OCI-LY1 (cell line): ENCODE measurements around the gene SEPTIN10.

Experiments used
- H2AFZ ChIP-seq: fragments of 200-600 bp; sonication (generic), shearing (Covaris generic); 2 replicates; pipeline ENCODE4 v1.6.0; 2014; ENCODE audit warnings: antibody characterized with exemption, mild to moderate bottlenecking, low read length
- H3F3A ChIP-seq: fragments of 200-600 bp; sonication (generic), shearing (Covaris generic); 2 replicates; pipeline ENCODE4 v1.6.0; 2014; ENCODE audit warnings: mild to moderate bottlenecking, antibody characterized with exemption, low read length, moderate library complexity; ENCODE audit not compliant: insufficient read depth
- H3K27ac ChIP-seq: fragments of 200-600 bp; sonication (generic); 2 replicates; pipeline ENCODE4 v1.5.1; 2014; ENCODE audit warnings: low read length, mixed run types, mild to moderate bottlenecking, low read depth; ENCODE audit not compliant: poor library complexity, severe bottlenecking
- H3K27me3 ChIP-seq: fragments of 200-600 bp; sonication (generic); 2 replicates; pipeline ENCODE4 v1.6.0; 2014; ENCODE audit warnings: antibody characterized with exemption, mild to moderate bottlenecking, low read length, moderate library complexity; ENCODE audit not compliant: insufficient read depth
- H3K36me3 ChIP-seq: fragments of 200-600 bp; sonication (generic); 2 replicates; pipeline ENCODE4 v1.6.1; 2014; ENCODE audit warnings: mild to moderate bottlenecking, antibody characterized with exemption, low read length, moderate library complexity, mixed read lengths; ENCODE audit not compliant: insufficient read depth
- H3K4me1 ChIP-seq: fragments of 200-600 bp; sonication (generic); 2 replicates; pipeline ENCODE4 v1.5.1; 2014; ENCODE audit warnings: mild to moderate bottlenecking, low read length, moderate library complexity; ENCODE audit not compliant: insufficient read depth, severe bottlenecking
- H3K4me2 ChIP-seq: fragments of 200-600 bp; sonication (generic), shearing (Covaris generic); 2 replicates; pipeline ENCODE4 v1.6.1; 2014; ENCODE audit warnings: low read length
- H3K4me3 ChIP-seq: fragments of 200-600 bp; sonication (generic); 2 replicates; pipeline ENCODE4 v1.5.1; 2014; ENCODE audit warnings: low read length, low read depth, mild to moderate bottlenecking, mixed read lengths; ENCODE audit not compliant: poor library complexity, severe bottlenecking
- H3K79me2 ChIP-seq: fragments of 200-600 bp; shearing (Covaris generic); 2 replicates; pipeline ENCODE4 v1.6.1; 2016; ENCODE audit warnings: mixed run types, low read length, mixed read lengths; ENCODE audit not compliant: insufficient read depth
- H3K9ac ChIP-seq: fragments of 200-600 bp; sonication (generic), shearing (Covaris generic); 2 replicates; pipeline ENCODE4 v1.6.1; 2014; ENCODE audit warnings: mild to moderate bottlenecking, low read length, mixed read lengths
- H3K9me2 ChIP-seq: fragments of 200-600 bp; sonication (generic), shearing (Covaris generic); 2 replicates; pipeline ENCODE4 v1.6.1; 2014; ENCODE audit warnings: low read depth, mild to moderate bottlenecking, low read length, mixed read lengths
- H3K9me3 ChIP-seq: fragments of 200-600 bp; shearing (Covaris generic); 2 replicates; pipeline ENCODE4 v1.6.1; 2014; ENCODE audit warnings: low read length, mixed read lengths
- H4K20me1 ChIP-seq: fragments of 200-600 bp; sonication (generic), shearing (Covaris generic); 2 replicates; pipeline ENCODE4 v1.6.0; 2016; ENCODE audit warnings: mild to moderate bottlenecking, low read length; ENCODE audit not compliant: insufficient read depth
- EZH2 ChIP-seq: fragments of 200-600 bp; sonication (generic), shearing (Covaris generic); IDR thresholded peaks from 2 replicates; pipeline ENCODE4 v1.8.0; 2017; ENCODE audit warnings: borderline replicate concordance, mixed run types, mild to moderate bottlenecking, antibody characterized with exemption, low read length, moderate library complexity, mixed read lengths
- TF ChIP-seq, protein P1 (sequence below): fragments of 200-600 bp; sonication (generic), shearing (Covaris generic); IDR thresholded peaks from 2 replicates; pipeline ENCODE4 v1.5.1; 2017; ENCODE audit warnings: mild to moderate bottlenecking, antibody characterized with exemption, low read length, moderate library complexity, mixed read lengths

SEPTIN10 gene

GRCh38 chr2:109529532-109530449 lies 84.0 kb downstream of the SEPTIN10 start:
- Histone ChIP-seq H3K4me1 (no peaks in the 10 kb centered on the region), H3K27me3 (no peaks in the 10 kb centered on the region; the same call in 1 of the 2 replicates), H3K79me2 (no peaks in the 10 kb centered on the region), H3K9me2 (no peaks in the 10 kb centered on the region), H3K4me3 (no peak overlapping the region), H3K9me3 (no peaks in the 10 kb centered on the region), H3K4me2 (no peak overlapping the region), H2AFZ (no peak overlapping the region), H4K20me1 (no peaks in the 10 kb centered on the region), H3K9ac (no peak overlapping the region), H3K36me3 (no peaks in the 10 kb centered on the region), H3K27ac (no peak overlapping the region), H3F3A (no peaks in the 10 kb centered on the region)
- no peak for TF ChIP-seq EZH2
- TF ChIP-seq, protein P1, sequence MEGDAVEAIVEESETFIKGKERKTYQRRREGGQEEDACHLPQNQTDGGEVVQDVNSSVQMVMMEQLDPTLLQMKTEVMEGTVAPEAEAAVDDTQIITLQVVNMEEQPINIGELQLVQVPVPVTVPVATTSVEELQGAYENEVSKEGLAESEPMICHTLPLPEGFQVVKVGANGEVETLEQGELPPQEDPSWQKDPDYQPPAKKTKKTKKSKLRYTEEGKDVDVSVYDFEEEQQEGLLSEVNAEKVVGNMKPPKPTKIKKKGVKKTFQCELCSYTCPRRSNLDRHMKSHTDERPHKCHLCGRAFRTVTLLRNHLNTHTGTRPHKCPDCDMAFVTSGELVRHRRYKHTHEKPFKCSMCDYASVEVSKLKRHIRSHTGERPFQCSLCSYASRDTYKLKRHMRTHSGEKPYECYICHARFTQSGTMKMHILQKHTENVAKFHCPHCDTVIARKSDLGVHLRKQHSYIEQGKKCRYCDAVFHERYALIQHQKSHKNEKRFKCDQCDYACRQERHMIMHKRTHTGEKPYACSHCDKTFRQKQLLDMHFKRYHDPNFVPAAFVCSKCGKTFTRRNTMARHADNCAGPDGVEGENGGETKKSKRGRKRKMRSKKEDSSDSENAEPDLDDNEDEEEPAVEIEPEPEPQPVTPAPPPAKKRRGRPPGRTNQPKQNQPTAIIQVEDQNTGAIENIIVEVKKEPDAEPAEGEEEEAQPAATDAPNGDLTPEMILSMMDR, result no peak

DNA sequence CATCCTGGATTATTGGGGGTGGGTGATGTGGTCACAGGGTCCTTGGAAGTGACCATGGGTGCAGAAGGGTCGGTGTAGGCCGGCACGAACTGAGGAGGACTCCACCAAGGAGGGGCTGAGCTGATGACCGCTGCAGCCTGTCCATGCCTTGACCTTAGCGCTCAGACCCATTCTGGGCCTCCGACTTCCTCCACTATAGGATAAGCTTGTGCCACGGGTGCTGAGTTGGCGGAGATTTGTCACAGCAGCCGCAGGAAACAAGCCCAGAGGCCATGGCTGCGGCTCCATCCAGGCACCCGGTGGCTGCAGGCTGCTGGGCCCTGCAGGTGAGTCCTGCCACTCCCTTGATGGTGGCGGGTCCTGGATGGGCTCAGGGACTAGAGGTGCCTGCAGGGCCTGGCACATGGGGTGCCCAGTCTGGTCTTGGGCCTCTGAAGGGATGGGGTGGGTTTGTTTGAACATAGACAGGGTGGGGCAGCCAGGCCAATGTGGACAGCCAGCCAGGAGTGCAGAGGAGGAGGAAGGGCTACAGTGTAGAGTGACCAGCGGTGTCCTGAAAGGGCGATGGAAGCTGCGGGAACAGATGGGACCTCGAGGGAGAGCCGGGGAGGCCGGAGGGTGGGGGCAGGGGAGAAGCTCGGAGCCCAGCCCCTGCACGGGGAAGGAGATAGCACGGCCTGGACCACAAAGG lies 84.8 kb downstream of the SEPTIN10 start:
- no peak overlapping the region for H2AFZ ChIP-seq
- no peak overlapping the region for H3K9ac ChIP-seq
- no peaks in the 10 kb centered on the region for H3K36me3 ChIP-seq
- H3K27ac ChIP-seq, result no peak overlapping the region
- no peak overlapping the region for H3K4me2 ChIP-seq
- H3K79me2 ChIP-seq, result no peaks in the 10 kb centered on the region
- no peak overlapping the region for H3K4me3 ChIP-seq
- no peaks in the 10 kb centered on the region for H4K20me1 ChIP-seq
- TF ChIP-seq EZH2, result no peak
- TF ChIP-seq, protein P1, result no peak
- H3K9me3 ChIP-seq, result no peaks in the 10 kb centered on the region
- H3K4me1 ChIP-seq, result no peaks in the 10 kb centered on the region
- H3K27me3 ChIP-seq, result no peaks in the 10 kb centered on the region; the same call in 1 of the 2 replicates
- H3K9me2 ChIP-seq, result no peaks in the 10 kb centered on the region
- H3F3A ChIP-seq, result no peaks in the 10 kb centered on the region

DNA sequence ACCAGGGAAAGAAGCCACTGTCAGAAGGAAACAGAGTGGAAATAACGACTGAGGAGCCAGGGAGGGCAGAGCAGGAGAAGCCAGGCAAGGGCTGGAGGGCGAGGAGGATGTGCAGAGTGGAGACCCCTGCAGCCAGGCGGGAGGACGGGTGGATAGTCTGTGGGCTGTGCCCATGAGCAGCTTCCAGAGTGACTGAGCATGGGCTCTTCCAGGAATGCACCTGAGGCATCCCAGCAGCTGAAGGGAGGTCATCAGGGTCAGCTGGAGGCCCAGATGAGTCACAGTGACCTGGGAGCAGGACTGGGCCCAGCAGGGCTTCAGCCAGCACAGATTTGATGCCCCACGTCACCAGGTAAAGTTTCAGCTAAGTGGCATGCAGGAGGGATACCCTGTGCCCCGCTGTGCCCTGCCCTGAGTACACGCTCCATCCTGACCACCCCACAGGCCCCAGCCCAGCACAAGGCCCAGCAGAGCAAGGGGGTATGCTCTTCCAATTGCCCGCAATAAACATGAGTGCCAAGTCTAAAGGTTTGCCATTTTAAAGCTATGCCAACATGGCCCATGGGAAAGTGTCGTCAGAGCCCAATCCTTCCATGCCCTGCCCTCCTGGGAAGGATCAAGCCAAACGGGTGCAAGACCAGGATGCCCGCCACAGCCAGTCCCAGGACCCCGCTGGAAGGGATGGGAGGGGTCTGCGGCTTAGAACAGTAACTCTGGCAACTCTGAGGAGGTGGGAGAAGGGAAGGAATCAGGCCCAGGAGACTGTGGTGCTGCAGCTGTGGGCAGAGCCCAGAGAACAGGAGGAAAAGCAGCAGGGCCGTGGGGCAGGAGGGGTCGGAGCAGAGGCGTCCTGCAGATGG lies 85.7 kb downstream of the SEPTIN10 start:
- Histone ChIP-seq H3K4me1 (no peaks in the 10 kb centered on the region), H3K27ac (no peak overlapping the region), H3K4me3 (no peak overlapping the region), H3K36me3 (no peaks in the 10 kb centered on the region), H3K9ac (no peak overlapping the region), H3K9me2 (no peaks in the 10 kb centered on the region), H3F3A (no peaks in the 10 kb centered on the region), H3K9me3 (no peaks in the 10 kb centered on the region), H2AFZ (no peak overlapping the region), H3K27me3 (no peaks in the 10 kb centered on the region; the same call in 1 of the 2 replicates), H3K4me2 (no peak overlapping the region), H4K20me1 (no peaks in the 10 kb centered on the region), H3K79me2 (no peaks in the 10 kb centered on the region)
- TF ChIP-seq EZH2, result no peak
- TF ChIP-seq, protein P1, result no peak
